Neural crest cell (in vitro differentiated cells): ENCODE data around the gene MYO1B. TPM values are rescaled to one million over a fixed set of nuclear protein-coding genes. Genes with fewer than 3 reads are reported as not detected.

Source experiments
- DNase-seq: peaks from one replicate; pipeline ENCODE4 v3.0.0; 2021; ENCODE audit warnings: low read depth, mixed read lengths, low spot score
- H3K27ac Mint-ChIP-seq: one replicate; pipeline ENCODE4 v1.8.0; 2021; ENCODE audit warnings: mild to moderate bottlenecking, mixed read lengths; ENCODE audit not compliant: unreplicated experiment
- H3K27me3 Mint-ChIP-seq: 2 replicates; pipeline ENCODE4 v1.8.0; 2021; ENCODE audit warnings: low read depth, mild to moderate bottlenecking, mixed read lengths
- H3K36me3 Mint-ChIP-seq: 2 replicates; pipeline ENCODE4 v1.8.0; 2021; ENCODE audit warnings: low read depth, mild to moderate bottlenecking, mixed read lengths
- H3K4me1 Mint-ChIP-seq: 2 replicates; pipeline ENCODE4 v1.8.0; 2021; ENCODE audit warnings: mixed read lengths
- H3K4me3 Mint-ChIP-seq: one replicate; pipeline ENCODE4 v1.8.0; 2021; ENCODE audit warnings: mild to moderate bottlenecking, mixed read lengths
- H3K9me3 Mint-ChIP-seq: 2 replicates; pipeline ENCODE4 v1.8.0; 2021; ENCODE audit warnings: mixed read lengths
- CTCF ChIP-seq: fragments of 200-600 bp; sonication (generic); conservative IDR thresholded peaks from 2 replicates; pipeline ENCODE4 v1.5.0; 2021; ENCODE audit warnings: antibody characterized with exemption, mild to moderate bottlenecking
- total RNA-seq: library from RNA; stranded (reverse); gene quantifications from 2 replicates; pipeline ENCODE4 v1.2.1, GENCODE V29; 2021

MYO1B gene
- total RNA-seq, 1 donor from 2014 or later, result 116 TPM

DNA sequence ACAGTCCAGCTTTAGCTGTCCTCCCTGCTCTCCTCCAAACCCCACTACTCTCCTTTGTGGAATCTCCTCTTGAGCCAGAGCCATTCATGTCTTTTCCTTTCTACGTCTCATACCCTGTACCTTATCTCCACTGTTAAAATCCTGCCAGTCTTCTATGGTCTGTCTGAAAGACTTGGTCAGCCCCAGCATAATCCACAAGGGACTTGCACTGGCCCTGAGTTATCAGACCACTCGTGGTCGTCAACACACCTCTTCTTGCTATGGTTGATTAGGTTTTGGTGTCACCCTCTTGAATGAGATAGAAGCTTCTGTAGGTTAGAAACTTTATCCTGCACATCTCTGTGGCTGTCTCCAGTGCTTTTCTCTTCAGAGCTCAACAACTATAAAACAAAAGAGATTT is 56.8 kb downstream of the MYO1B start:
- no peaks in the 10 kb centered on the region for H3K4me1 Mint-ChIP-seq
- no peak overlapping the region for H3K27ac Mint-ChIP-seq
- H3K27me3 Mint-ChIP-seq, result no peaks in the 10 kb centered on the region
- DNase-seq, result no peak
- no peaks in the 10 kb centered on the region for H3K9me3 Mint-ChIP-seq
- no peak overlapping the region for H3K4me3 Mint-ChIP-seq
- no peak for TF ChIP-seq CTCF
- peaks cover 11% of the 10 kb centered on the region for H3K36me3 Mint-ChIP-seq

- peaks cover 2% of the 10 kb centered on the region for H3K4me1 Mint-ChIP-seq
- no peaks in the 10 kb centered on the region for H3K9me3 Mint-ChIP-seq
- no peak overlapping the region for H3K4me3 Mint-ChIP-seq
- TF ChIP-seq CTCF, result peak; percentile 49
- H3K27me3 Mint-ChIP-seq, result no peaks in the 10 kb centered on the region
- DNase-seq, result no peak
- H3K36me3 Mint-ChIP-seq, result peaks cover 11% of the 10 kb centered on the region
- H3K27ac Mint-ChIP-seq, result no peak overlapping the region
Measured at GRCh38 chr2:191302459-191303139, 57.4 kb downstream of the MYO1B start.

DNA sequence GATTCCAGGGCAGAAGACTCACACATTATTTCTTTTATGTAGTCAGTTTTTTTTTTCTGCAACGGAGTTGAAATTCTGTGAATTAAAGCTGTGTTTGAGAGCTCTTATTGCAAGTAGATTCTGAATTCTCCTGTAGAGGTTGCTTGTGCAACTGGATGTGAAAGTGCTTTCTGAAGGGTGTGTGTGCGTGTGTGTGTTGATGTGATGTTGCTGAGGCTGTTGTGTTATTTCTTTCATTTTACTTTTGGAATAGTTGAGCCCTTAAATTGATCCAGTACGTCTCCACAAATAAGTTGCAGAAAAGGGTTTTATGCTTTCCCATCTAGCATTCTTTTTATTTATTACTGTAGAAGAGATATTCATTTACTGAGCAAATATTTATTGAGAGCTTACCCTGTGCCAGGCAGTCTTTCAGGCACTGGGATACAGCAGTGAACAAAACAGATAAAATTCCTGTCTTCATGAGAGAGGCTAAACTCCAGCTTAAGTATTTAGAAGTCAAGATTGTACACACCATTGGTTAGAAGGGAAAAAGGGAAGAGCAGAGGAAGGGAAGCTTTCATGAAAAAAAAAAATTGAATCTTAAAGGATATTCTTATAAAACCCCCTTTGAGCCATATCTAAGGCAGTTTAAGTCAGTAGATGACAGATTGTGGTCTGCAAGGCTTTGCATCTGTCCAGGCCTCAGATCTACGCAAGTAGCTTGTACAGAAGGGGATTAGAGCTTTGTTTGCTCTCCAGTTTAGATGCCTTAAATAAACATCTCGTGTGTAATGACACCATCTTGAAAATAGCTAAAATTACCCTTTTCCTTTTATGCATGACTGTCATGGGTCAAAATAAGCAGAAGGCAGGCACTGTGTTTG is 58.2 kb downstream of the MYO1B start:
- Mint-ChIP-seq H3K36me3 (peaks cover 11% of the 10 kb centered on the region), H3K27ac (no peak overlapping the region), H3K4me3 (no peak overlapping the region), H3K4me1 (peaks cover 3% of the 10 kb centered on the region), H3K9me3 (no peaks in the 10 kb centered on the region), H3K27me3 (no peaks in the 10 kb centered on the region)
- no peak for TF ChIP-seq CTCF
- DNase-seq, result no peak

- no peak for TF ChIP-seq CTCF
- Mint-ChIP-seq H3K27me3 (no peaks in the 10 kb centered on the region), H3K36me3 (peaks cover 11% of the 10 kb centered on the region), H3K9me3 (no peaks in the 10 kb centered on the region), H3K4me1 (peaks cover 3% of the 10 kb centered on the region), H3K4me3 (no peak overlapping the region), H3K27ac (no peak overlapping the region)
- DNase-seq, result no peak
Measured at GRCh38 chr2:191304939-191305875, 60.0 kb downstream of the MYO1B start.

DNA sequence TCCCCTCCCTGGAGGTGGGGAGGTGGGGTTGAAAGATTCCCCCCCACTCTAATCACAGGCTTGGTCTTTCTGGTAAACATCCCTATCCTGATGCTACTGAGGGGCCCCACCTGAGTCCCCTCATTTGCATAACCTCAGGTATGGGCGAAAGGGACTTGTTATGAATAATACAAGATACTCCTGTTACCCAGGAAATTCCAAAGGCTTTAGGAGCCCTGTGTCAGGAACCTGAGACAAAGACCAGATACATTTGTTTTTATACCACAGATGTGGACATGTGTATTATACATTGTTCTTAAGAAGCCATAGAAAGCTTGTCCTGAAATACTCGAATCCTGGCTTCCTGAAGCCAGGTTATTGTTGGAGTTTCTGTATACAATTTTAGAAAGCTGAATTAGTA is 62.8 kb downstream of the MYO1B start:
- H3K4me1 Mint-ChIP-seq, result peaks cover 3% of the 10 kb centered on the region
- H3K27ac Mint-ChIP-seq, result no peak overlapping the region
- no peak overlapping the region for H3K4me3 Mint-ChIP-seq
- no peaks in the 10 kb centered on the region for H3K27me3 Mint-ChIP-seq
- H3K9me3 Mint-ChIP-seq, result no peaks in the 10 kb centered on the region
- no peak for DNase-seq
- no peak for TF ChIP-seq CTCF
- peaks cover 8% of the 10 kb centered on the region for H3K36me3 Mint-ChIP-seq
